ENCODE data around the gene MARCHF5.

DNA sequence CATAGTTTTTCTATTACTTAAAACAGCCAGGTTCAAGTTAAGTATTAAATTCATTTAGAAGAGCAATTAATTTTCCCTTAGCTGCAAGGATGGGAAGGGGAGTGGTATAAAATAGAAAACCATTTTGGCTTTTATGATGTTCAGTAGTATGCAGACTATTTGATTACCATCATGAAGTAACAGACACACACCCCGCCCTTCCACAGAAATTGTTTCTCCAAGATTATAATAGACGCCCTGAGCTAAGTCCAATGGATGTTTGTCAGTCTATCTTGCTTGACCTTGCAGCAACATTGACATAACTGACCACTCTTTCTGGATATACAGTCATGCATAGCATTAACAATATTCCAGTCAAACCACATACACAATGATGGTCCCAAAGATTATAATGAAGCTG is 42.4 kb upstream of the MARCHF5 start:
- TF ChIP-seq, protein P1, sequence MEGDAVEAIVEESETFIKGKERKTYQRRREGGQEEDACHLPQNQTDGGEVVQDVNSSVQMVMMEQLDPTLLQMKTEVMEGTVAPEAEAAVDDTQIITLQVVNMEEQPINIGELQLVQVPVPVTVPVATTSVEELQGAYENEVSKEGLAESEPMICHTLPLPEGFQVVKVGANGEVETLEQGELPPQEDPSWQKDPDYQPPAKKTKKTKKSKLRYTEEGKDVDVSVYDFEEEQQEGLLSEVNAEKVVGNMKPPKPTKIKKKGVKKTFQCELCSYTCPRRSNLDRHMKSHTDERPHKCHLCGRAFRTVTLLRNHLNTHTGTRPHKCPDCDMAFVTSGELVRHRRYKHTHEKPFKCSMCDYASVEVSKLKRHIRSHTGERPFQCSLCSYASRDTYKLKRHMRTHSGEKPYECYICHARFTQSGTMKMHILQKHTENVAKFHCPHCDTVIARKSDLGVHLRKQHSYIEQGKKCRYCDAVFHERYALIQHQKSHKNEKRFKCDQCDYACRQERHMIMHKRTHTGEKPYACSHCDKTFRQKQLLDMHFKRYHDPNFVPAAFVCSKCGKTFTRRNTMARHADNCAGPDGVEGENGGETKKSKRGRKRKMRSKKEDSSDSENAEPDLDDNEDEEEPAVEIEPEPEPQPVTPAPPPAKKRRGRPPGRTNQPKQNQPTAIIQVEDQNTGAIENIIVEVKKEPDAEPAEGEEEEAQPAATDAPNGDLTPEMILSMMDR (IDR thresholded peaks at IDR 0.05), result no peak
- no peak for TF ChIP-seq POLR2A (IDR thresholded peaks at IDR 0.05)

Measured in adrenal gland (tissue), 5 donors.